ENCODE measurements around the gene ZNF154.

- TF ChIP-seq FOXA1 (IDR thresholded peaks at IDR 0.05) (no peak), ARNT (IDR thresholded peaks at IDR 0.05) (no peak), CTBP1 (IDR thresholded peaks at IDR 0.05; ENCODE audit: borderline replicate concordance) (no peak), TARDBP (IDR thresholded peaks at IDR 0.05) (no peak), FOXK2 (IDR thresholded peaks at IDR 0.05) (no peak), HDGF (IDR thresholded peaks at IDR 0.05; ENCODE audit: borderline replicate concordance) (no peak), ELF4 (IDR thresholded peaks at IDR 0.05) (no peak), BHLHE40 (IDR thresholded peaks at IDR 0.05; ENCODE audit: borderline replicate concordance) (no peak), FOXM1 (IDR thresholded peaks at IDR 0.05; ENCODE audit: borderline replicate concordance) (no peak), PKNOX1 (IDR thresholded peaks at IDR 0.05) (no peak), SP1 (IDR thresholded peaks at IDR 0.05) (no peak), ZNF384 (IDR thresholded peaks at IDR 0.05) (no peak), SUZ12 (IDR thresholded peaks at IDR 0.05) (no peak), L3MBTL2 (conservative IDR thresholded peaks at IDR 0.05) (no peak)
Measured at GRCh38 chr19:57701625-57702024, 7.4 kb downstream of the ZNF154 start.
